Muscle layer of colon (tissue), 2 donors: ENCODE data around the gene ABCA7.

ENCODE experiments used
- H3K27ac ChIP-seq: one replicate; pipeline ENCODE4 v1.7.0; 2013; ENCODE audit warnings: low read depth, mild to moderate bottlenecking, low read length, moderate library complexity
- H3K27me3 ChIP-seq, 2 donors: one replicate each; pipeline ENCODE4 v1.7.0; 2013; ENCODE audit warnings: low read length in 2 of 2, mild to moderate bottlenecking in 2 of 2; ENCODE audit not compliant: insufficient read depth in 2 of 2, control insufficient read depth in 1 of 2
- H3K36me3 ChIP-seq: one replicate; pipeline ENCODE4 v1.7.0; 2013; ENCODE audit warnings: mild to moderate bottlenecking, low read length; ENCODE audit not compliant: insufficient read depth
- H3K4me1 ChIP-seq: one replicate; pipeline ENCODE4 v1.7.0; 2013; ENCODE audit warnings: mild to moderate bottlenecking, low read length; ENCODE audit not compliant: insufficient read depth
- H3K4me3 ChIP-seq, 2 donors: one replicate each; pipeline ENCODE4 v1.7.0; 2013; ENCODE audit warnings: low read length in 2 of 2, low read depth in 1 of 2, mild to moderate bottlenecking in 1 of 2, moderate library complexity in 1 of 2
- H3K9ac ChIP-seq: one replicate; pipeline ENCODE4 v1.7.0; 2013; ENCODE audit warnings: low read length
- H3K9me3 ChIP-seq: one replicate; pipeline ENCODE4 v1.7.0; 2013; ENCODE audit warnings: mild to moderate bottlenecking, low read length
- donor health status: abdominal sarcoma.
- donor health status: Adenocarcinoma of cecum.

ABCA7 gene

DNA sequence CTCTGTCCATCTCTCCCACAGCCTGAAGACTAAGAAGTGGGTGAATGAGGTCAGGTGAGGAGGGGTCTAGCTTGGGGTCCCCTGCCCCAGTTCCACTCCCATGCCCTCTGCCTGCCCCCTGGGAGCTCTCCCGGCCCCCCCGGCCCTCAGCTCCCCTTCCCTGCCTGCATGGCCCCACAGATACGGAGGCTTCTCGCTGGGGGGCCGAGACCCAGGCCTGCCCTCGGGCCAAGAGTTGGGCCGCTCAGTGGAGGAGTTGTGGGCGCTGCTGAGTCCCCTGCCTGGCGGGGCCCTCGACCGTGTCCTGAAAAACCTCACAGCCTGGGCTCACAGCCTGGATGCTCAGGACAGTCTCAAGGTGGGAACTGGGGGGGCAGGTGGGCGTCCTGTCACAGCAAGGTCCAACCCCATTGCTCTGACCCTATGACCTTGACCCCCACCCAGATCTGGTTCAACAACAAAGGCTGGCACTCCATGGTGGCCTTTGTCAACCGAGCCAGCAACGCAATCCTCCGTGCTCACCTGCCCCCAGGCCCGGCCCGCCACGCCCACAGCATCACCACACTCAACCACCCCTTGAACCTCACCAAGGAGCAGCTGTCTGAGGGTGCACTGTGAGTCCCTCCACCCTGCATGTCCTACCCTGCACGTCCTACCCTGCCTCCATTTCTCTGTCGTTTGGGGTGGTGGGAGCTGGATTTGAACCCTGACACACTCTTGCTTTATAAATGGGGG, 16.1 kb downstream of the ABCA7 start:
- Histone ChIP-seq H3K27ac (no peak overlapping the region), H3K9ac (no peak overlapping the region), H3K36me3 (no peaks in the 10 kb centered on the region), H3K4me1 (no peaks in the 10 kb centered on the region), H3K9me3 (peaks cover 16% of the 10 kb centered on the region), H3K4me3 (no peak overlapping the region), H3K27me3 (no peaks in the 10 kb centered on the region)

DNA sequence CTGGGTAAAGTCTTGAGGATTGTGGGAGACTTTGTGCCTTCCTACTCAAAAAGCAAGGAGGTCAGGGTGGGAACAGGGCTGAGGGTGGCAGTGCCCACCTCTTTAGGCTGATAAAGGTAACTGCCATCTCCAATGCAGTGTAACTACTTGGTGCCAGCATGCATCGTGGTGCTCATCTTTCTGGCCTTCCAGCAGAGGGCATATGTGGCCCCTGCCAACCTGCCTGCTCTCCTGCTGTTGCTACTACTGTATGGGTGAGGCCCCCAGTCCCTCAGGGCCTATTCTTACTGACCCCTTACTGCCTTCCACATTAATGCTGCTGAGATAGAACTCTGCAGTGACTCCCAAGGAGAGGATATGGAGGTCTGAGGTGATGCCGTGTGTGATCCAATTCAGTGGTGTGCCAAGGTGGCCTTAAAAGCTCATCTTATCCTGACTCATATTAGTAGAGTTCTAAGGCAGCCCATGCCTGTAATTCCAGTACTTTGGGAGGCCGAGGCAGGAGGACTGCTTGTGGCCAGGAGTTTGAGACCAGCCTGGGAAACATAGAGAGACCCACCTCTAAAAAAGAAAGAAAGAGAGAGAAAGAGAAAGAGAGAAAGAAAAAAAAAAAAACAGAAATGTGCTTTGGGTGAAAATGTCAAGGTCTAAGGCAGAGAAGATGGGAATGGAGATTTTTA, 17.4 kb downstream of the ABCA7 start:
- Histone ChIP-seq H3K27ac (no peak overlapping the region), H3K4me1 (no peaks in the 10 kb centered on the region), H3K36me3 (no peaks in the 10 kb centered on the region), H3K4me3 (no peak overlapping the region), H3K9ac (no peak overlapping the region), H3K9me3 (peaks cover 16% of the 10 kb centered on the region), H3K27me3 (no peaks in the 10 kb centered on the region)

DNA sequence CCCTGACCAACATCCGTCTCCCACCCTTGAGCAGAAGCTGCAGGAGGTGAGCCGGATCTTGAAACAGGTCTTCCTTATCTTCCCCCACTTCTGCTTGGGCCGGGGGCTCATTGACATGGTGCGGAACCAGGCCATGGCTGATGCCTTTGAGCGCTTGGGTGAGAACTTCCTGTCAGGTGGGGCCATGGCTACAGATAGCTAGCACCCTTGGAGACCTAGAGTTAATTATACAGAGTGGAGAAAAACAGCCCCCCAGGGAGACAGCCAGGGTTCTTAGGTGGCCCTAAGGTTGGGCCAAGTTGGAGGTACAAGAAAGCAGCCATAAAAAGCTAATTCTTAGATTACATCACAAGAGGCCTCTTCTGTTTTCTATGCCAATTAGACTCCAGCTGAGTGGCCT, 18.2 kb downstream of the ABCA7 start:
- no peaks in the 10 kb centered on the region for H3K36me3 ChIP-seq
- H3K9ac ChIP-seq: no peak overlapping the region
- H3K4me3 ChIP-seq: no peak overlapping the region
- H3K27me3 ChIP-seq: no peaks in the 10 kb centered on the region
- H3K27ac ChIP-seq: no peak overlapping the region
- peaks cover 16% of the 10 kb centered on the region for H3K9me3 ChIP-seq
- no peaks in the 10 kb centered on the region for H3K4me1 ChIP-seq

- Histone ChIP-seq H3K27me3 (peaks cover 6 to 24% of the 10 kb centered on the region in 2 donors), H3K9ac (no peak overlapping the region), H3K4me1 (no peaks in the 10 kb centered on the region), H3K27ac (no peak overlapping the region), H3K9me3 (peaks cover 16% of the 10 kb centered on the region), H3K36me3 (no peaks in the 10 kb centered on the region), H3K4me3 (no peak overlapping the region)
Measured at GRCh38 chr19:1060689-1061088, 20.8 kb downstream of the ABCA7 start.

- H3K9ac ChIP-seq: no peak overlapping the region
- no peaks in the 10 kb centered on the region for H3K4me1 ChIP-seq
- no peaks in the 10 kb centered on the region for H3K36me3 ChIP-seq
- peaks cover 10% of the 10 kb centered on the region for H3K9me3 ChIP-seq
- H3K27me3 ChIP-seq: peaks cover 17 to 37% of the 10 kb centered on the region in 2 donors
- H3K4me3 ChIP-seq: no peak overlapping the region
- no peak overlapping the region for H3K27ac ChIP-seq
Measured at GRCh38 chr19:1061987-1062386, 22.1 kb downstream of the ABCA7 start.

DNA sequence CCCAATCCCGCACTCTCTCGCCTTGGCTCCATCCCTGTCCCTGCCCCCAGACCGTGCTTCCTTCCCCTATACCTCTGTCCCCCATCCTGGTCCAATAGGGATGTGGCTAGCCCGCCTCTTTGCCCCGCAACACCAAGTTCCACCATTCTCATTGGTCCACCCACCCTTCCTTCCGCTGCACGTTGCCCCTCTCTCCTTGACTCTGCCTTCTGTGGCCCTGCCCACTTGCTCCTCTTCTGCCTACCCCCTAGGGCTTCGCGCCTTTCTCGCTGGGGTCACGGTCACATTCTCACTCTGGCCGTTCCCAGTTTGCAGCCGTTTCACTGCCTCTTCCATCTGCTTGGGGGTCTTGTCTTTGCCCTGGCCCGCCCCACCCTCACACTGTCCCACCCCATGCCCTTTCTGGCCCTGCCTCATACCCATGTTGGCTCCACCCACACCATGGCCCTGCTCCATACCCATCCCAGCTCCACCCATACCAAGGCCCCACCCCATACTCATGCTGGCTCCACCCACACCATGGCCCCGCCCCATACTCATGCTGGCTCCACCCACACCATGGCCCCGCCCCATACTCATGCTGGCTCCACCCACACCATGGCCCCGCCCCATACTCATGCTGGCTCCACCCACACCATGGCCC, 22.6 kb downstream of the ABCA7 start:
- no peak overlapping the region for H3K4me3 ChIP-seq
- H3K27ac ChIP-seq: no peak overlapping the region

DNA sequence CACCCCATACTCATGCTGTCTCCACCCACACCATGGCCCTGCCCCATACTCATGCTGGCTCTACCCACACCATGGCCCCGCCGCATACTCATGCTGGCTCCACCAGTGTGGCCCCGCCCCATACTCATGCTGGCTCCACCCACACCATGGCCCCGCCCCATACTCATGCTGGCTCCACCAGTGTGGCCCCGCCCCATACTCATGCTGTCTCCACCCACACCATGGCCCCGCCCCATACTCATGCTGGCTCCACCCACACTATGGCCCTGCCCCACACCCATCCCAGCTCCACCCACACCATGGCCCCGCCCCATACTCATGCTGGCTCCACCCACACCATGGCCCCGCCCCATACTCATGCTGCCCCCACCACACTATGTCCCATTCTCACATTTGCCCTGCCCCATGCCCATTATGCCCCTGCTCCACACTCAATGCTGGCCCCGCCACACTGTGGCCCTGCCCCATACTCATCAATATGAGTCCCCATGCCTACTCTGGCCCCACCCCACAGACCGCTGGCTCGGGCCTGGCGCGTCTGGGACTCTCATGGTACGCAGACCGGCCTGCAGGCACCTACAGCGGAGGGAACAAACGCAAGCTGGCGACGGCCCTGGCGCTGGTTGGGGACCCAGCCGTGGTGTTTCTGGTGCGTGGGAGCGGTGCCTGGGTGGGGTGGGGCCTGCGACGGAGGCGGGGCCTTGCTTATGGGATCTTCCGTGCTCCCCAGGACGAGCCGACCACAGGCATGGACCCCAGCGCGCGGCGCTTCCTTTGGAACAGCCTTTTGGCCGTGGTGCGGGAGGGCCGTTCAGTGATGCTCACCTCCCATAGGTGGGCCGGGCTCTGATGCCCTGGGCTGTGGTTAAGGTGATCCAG, 23.4 kb downstream of the ABCA7 start:
- Histone ChIP-seq H3K36me3 (no peaks in the 10 kb centered on the region), H3K4me1 (no peaks in the 10 kb centered on the region), H3K27me3 (peaks cover 24 to 50% of the 10 kb centered on the region in 2 donors), H3K27ac (no peak overlapping the region), H3K9ac (no peak overlapping the region), H3K9me3 (no peaks in the 10 kb centered on the region), H3K4me3 (no peak overlapping the region)

More for the DNA sequence above, 22.6 kb downstream of the ABCA7 start:
- H3K27me3 ChIP-seq: peaks cover 17 to 42% of the 10 kb centered on the region in 2 donors
- no peaks in the 10 kb centered on the region for H3K36me3 ChIP-seq
- H3K9ac ChIP-seq: no peak overlapping the region
- H3K9me3 ChIP-seq: peaks cover 5% of the 10 kb centered on the region
- no peaks in the 10 kb centered on the region for H3K4me1 ChIP-seq

DNA sequence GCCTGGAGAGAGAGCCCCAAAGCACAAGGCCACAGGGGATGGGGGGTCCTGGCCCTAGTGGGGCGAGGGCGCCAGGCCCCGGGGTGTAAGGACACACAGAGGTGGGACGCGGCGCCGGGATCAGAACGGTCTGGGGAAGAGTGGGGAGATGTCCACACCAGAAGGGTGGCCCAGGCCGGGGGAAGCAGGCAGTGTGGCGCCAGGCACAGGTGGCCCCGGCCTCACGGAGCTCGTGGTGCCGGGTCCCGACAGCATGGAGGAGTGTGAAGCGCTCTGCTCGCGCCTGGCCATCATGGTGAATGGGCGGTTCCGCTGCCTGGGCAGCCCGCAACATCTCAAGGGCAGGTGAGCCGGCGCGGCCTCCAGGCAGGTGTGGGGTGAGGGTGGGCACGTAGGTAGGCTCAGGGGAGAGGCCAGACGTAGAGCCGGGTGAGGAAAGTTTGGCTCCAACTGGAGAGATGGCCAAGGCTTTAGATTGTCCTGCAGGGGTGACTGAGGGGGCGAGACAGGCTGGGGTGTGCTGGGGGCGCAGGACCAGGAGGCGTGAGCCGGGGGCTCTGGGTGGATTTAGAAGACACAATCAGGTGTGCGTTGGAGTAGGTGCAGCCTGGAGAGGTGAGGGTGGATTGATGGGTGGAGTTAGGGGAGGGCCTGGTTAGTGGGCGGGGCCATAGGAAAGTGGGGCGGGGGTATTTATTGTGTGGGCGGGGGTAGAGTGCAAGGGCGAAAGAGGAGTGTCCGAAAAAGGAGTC, 24.2 kb downstream of the ABCA7 start:
- Histone ChIP-seq H3K9ac (no peak overlapping the region), H3K27me3 (peaks cover 31 to 58% of the 10 kb centered on the region in 2 donors), H3K36me3 (no peaks in the 10 kb centered on the region), H3K4me3 (no peak overlapping the region), H3K27ac (no peak overlapping the region), H3K4me1 (no peaks in the 10 kb centered on the region), H3K9me3 (no peaks in the 10 kb centered on the region)

DNA sequence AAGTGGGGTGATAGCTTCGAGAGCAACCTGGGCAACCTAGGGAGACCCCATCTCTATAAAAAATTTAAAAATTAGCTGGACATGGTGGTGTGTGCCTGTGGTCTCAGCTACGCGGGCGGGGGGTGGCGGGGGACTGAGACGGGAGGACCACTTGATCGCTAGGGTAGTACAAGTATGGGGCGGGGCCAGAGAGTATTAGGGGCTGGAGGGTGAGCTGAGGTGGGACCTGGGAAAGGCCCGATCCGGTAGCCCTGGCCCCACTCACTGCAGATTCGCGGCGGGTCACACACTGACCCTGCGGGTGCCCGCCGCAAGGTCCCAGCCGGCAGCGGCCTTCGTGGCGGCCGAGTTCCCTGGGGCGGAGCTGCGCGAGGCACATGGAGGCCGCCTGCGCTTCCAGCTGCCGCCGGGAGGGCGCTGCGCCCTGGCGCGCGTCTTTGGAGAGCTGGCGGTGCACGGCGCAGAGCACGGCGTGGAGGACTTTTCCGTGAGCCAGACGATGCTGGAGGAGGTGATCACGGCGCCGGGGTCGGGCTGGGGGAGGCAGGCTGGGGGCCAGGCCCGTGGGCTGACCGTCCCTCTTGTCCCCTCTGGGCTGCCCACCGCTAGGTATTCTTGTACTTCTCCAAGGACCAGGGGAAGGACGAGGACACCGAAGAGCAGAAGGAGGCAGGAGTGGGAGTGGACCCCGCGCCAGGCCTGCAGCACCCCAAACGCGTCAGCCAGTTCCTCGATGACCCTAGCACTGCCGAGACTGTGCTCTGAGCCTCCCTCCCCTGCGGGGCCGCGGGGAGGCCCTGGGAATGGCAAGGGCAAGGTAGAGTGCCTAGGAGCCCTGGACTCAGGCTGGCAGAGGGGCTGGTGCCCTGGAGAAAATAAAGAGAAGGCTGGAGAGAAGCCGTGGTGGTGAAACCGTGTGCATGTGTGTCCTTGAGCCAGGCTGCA, 25.0 kb downstream of the ABCA7 start:
- H3K27ac ChIP-seq: no peak overlapping the region
- peaks cover 33 to 66% of the 10 kb centered on the region in 2 donors for H3K27me3 ChIP-seq
- no peaks in the 10 kb centered on the region for H3K4me1 ChIP-seq
- H3K9me3 ChIP-seq: no peaks in the 10 kb centered on the region
- H3K36me3 ChIP-seq: no peaks in the 10 kb centered on the region
- no peak overlapping the region for H3K9ac ChIP-seq
- no peak overlapping the region for H3K4me3 ChIP-seq

- Histone ChIP-seq H3K9me3 (no peaks in the 10 kb centered on the region), H3K9ac (no peak overlapping the region), H3K4me3 (no peak overlapping the region), H3K27ac (no peak overlapping the region), H3K4me1 (no peaks in the 10 kb centered on the region), H3K36me3 (no peaks in the 10 kb centered on the region), H3K27me3 (peaks cover 36 to 74% of the 10 kb centered on the region in 2 donors)
Measured at GRCh38 chr19:1065606-1066109, 25.8 kb downstream of the ABCA7 start.
